ENCODE measurements around the gene ERCC4.

The ERCC4 gene

DNA sequence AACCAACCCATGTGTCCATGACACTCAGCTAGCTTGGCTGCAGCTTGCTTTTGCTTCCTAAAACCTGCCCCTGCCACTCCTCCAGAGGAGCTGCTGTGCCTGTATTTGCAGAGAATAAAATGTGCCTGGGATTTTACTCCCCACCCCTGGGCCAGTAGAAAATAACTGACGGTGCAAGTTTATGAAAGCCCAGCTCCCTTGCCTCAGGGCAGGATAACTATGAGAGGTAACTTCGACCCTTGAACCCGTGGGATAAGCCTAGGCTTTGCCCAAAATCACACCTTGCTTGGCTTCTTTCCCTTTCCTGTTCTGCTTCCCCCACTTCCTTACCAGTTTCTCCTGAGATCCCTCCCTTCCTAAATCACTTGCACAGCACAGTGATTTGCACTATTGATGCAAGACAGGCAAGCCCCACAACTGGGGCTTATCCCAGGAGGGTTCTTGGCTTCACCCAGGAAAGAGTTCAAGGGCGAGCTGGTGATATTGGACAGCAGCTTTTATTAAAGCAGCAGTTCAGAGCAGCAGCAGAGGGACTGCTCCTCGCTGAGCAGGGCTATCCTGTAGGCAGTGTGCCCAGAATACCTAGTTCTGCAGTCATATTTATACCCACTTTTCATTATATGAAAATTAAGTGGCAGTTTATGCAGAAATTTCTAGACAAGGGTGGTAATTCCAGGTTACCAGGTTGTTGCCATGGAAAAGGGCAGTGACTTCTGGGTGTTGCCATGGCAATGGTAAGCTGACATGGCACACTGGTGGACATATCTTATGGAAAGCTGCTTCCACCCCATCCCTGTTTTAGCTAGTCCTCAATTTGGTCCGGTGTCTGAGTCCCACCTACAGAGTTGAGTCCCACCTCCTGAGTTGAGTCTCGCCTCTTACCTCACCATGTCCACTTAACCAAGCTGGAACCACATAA lies 6.3 kb upstream of the ERCC4 start:
- H3K4me1 ChIP-seq (ENCODE audit: control insufficient read depth, insufficient read depth, low read length) = no peaks in the 10 kb centered on the region
- H3K9ac ChIP-seq (ENCODE audit: low read length) = no peak overlapping the region
- H3K27ac ChIP-seq (ENCODE audit: low read depth, low read length) = no peak overlapping the region
- no peaks in the 10 kb centered on the region for H3K36me3 ChIP-seq (ENCODE audit: control insufficient read depth, insufficient read depth, low read length)
- no peaks in the 10 kb centered on the region for H3K27me3 ChIP-seq (ENCODE audit: control insufficient read depth, insufficient read depth, low read length)
- no peak overlapping the region for H3K4me3 ChIP-seq (ENCODE audit: low read length)

DNA sequence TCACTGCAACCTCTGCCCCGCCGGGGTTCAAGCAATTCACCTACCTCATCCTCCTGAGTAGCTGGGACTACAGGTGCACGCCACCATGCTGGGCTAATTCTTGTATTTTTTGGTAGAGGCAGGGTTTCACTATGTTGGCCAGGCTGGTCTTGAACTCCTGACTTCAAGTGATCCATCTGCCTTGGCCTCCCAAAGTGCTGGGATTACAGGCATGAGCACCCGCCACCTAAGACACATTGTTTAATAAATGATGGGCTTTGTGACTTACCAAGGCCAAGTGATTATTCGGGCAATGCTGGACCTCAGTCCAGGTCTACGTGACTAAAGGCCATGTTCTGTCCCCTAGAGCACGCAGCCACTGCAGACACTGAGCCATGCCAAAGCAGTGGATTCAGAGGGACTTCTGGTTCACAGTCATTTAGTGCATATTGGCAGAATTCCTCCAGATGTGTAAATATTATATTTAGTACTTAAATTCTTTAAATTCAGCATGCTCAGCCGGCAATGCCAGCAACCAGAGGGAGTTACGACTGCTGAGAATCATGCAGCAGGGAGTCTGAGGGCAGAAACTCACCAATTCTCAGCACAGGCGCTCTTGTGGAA lies 4.8 kb upstream of the ERCC4 start:
- Histone ChIP-seq H3K27me3 (ENCODE audit: control insufficient read depth, insufficient read depth, low read length) (no peaks in the 10 kb centered on the region), H3K4me3 (ENCODE audit: low read length) (no peak overlapping the region), H3K4me1 (ENCODE audit: control insufficient read depth, insufficient read depth, low read length) (peaks cover 3% of the 10 kb centered on the region), H3K9ac (ENCODE audit: low read length) (no peak overlapping the region), H3K36me3 (ENCODE audit: control insufficient read depth, insufficient read depth, low read length) (no peaks in the 10 kb centered on the region), H3K27ac (ENCODE audit: low read depth, low read length) (no peak overlapping the region)

DNA sequence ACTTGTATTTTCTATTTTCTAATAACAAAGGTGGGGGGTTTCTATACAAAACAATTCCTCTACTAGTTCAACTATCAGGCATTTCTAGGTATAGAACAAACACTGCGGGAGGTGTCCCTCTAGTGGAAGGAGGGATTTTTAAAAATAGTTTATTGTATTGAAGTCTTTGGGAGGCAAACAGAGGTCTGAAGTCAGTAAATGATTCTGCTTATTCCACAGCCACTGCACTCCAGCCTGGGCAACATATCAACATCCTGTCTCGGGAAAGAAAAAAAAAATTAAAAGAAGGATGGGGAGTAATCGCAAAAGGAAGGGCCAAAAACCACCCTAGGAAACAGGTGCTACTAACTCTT lies 648 bp upstream of the ERCC4 start:
- H3K27ac ChIP-seq (ENCODE audit: low read depth, low read length) = peak overlapping the region; percentile 43
- H3K4me1 ChIP-seq (ENCODE audit: control insufficient read depth, insufficient read depth, low read length) = peaks cover 12% of the 10 kb centered on the region
- no peaks in the 10 kb centered on the region for H3K36me3 ChIP-seq (ENCODE audit: control insufficient read depth, insufficient read depth, low read length)
- no peaks in the 10 kb centered on the region for H3K27me3 ChIP-seq (ENCODE audit: control insufficient read depth, insufficient read depth, low read length)
- no peak overlapping the region for H3K9ac ChIP-seq (ENCODE audit: low read length)
- peak overlapping the region; percentile 57 for H3K4me3 ChIP-seq (ENCODE audit: low read length)

DNA sequence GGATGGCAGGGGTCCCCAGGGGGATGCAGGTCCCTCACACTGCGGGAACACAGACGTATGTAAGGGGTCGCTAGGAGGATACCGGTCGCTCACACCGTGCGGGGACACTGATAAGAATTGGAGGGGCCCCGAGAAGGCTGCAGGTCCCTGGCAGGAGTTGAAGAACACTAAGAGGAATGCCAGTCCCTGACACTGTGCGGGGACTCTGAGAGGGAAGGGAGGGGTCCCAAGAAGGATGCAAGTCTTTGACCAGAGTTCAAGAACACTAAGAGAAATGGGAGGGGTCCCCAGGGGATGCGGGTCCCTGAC lies 510 bp downstream of the ERCC4 start:
- Histone ChIP-seq H3K4me1 (ENCODE audit: control insufficient read depth, insufficient read depth, low read length) (peaks cover 12% of the 10 kb centered on the region), H3K36me3 (ENCODE audit: control insufficient read depth, insufficient read depth, low read length) (no peaks in the 10 kb centered on the region), H3K27ac (ENCODE audit: low read depth, low read length) (peak overlapping the region; percentile 78), H3K27me3 (ENCODE audit: control insufficient read depth, insufficient read depth, low read length) (no peaks in the 10 kb centered on the region), H3K9ac (ENCODE audit: low read length) (peak overlapping the region; percentile 98), H3K4me3 (ENCODE audit: low read length) (peak overlapping the region; percentile 100)

DNA sequence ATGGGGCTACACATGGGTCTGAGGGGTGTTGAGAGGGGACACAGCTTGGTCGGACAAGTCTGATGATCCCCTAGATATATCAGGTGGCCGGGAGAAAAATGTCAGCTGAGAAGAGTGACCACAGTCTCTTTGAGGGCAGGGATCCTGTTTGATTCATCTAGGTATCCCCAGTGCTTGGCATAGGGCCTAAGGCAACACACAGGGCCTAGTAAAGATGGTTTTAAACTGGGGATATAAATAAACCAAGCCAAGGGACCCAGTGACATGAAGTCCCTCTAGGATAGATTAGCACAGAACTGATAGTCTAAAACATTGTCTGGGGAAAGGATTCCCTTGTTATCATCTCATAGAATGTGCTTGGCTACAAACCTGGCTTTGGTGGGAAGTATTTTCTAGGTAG lies 1.4 kb downstream of the ERCC4 start:
- Histone ChIP-seq H3K27ac (ENCODE audit: low read depth, low read length) (no peak overlapping the region), H3K4me1 (ENCODE audit: control insufficient read depth, insufficient read depth, low read length) (peaks cover 12% of the 10 kb centered on the region)

DNA sequence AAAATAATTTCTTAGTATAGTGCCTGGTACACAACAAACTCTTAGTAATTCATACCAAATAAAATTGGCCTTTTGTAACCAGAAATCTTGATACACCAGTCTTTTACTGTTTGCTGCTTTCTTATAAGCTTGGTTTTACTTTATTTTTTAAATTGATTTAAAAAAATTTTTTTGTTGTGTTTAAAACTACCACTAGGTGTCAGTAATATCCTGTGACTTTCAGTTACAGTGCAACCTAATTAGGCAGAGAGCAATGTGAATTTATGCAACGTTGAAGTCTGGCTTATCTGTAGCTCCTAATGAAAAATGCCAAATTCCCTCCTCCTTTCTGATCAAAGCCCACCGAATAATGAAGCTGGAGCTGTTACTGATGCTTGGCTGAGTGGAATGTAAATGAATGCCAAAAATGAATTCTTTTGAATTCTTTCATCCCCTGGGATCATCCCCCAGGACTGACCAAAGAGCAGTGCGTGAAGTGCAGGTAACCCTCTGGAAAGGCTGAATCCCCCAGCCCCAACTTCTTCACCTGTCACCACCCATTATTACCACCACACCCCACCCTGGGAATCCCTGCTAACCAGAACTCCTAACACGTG lies 3.8 kb downstream of the ERCC4 start:
- Histone ChIP-seq H3K9ac (ENCODE audit: low read length) (no peak overlapping the region), H3K4me3 (ENCODE audit: low read length) (no peak overlapping the region), H3K36me3 (ENCODE audit: control insufficient read depth, insufficient read depth, low read length) (peaks cover 5% of the 10 kb centered on the region), H3K27ac (ENCODE audit: low read depth, low read length) (no peak overlapping the region), H3K4me1 (ENCODE audit: control insufficient read depth, insufficient read depth, low read length) (peaks cover 12% of the 10 kb centered on the region), H3K27me3 (ENCODE audit: control insufficient read depth, insufficient read depth, low read length) (no peaks in the 10 kb centered on the region)

More for the DNA sequence above, 1.4 kb downstream of the ERCC4 start:
- H3K36me3 ChIP-seq (ENCODE audit: control insufficient read depth, insufficient read depth, low read length) = peaks cover 3% of the 10 kb centered on the region
- no peak overlapping the region for H3K9ac ChIP-seq (ENCODE audit: low read length)
- H3K27me3 ChIP-seq (ENCODE audit: control insufficient read depth, insufficient read depth, low read length) = no peaks in the 10 kb centered on the region
- no peak overlapping the region for H3K4me3 ChIP-seq (ENCODE audit: low read length)

DNA sequence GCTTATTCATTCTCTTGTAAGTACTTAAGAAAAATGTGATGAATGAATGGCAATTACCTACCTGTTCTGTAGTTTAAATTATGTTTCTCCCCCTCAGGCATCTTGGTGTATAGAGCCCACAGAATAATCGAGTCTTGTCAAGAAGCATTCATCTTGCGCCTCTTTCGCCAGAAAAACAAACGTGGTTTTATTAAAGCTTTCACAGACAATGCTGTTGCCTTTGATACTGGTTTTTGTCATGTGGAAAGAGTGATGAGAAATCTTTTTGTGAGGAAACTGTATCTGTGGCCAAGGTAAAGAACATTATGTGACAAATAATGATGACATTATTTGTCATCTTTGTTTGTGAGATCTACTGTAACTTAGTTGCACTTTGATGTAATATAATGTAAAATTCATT lies 6.5 kb downstream of the ERCC4 start:
- H3K4me1 ChIP-seq (ENCODE audit: control insufficient read depth, insufficient read depth, low read length) = no peaks in the 10 kb centered on the region
- no peak overlapping the region for H3K27ac ChIP-seq (ENCODE audit: low read depth, low read length)
- H3K36me3 ChIP-seq (ENCODE audit: control insufficient read depth, insufficient read depth, low read length) = peaks cover 5% of the 10 kb centered on the region
- no peak overlapping the region for H3K4me3 ChIP-seq (ENCODE audit: low read length)
- H3K27me3 ChIP-seq (ENCODE audit: control insufficient read depth, insufficient read depth, low read length) = no peaks in the 10 kb centered on the region
- no peak overlapping the region for H3K9ac ChIP-seq (ENCODE audit: low read length)

DNA sequence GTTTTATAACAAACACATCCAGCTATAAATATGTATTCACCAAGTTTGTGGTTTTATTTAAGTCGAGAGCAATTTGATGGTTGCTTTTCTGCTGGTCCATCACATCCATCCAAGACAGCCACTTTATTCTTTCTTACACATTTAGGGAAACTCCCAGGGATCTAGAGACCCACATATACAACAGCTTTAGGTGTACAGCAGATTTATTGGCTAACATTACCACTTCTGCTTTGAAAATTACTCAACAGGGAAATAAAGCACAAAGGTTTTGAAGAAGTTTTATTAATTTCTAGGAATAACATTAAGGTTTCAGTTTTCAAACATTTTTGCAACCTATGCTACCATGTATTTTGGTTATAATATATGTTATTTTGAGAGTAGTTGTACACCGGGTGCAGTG lies 6.9 kb downstream of the ERCC4 start:
- no peaks in the 10 kb centered on the region for H3K27me3 ChIP-seq (ENCODE audit: control insufficient read depth, insufficient read depth, low read length)
- peaks cover 5% of the 10 kb centered on the region for H3K36me3 ChIP-seq (ENCODE audit: control insufficient read depth, insufficient read depth, low read length)
- H3K4me3 ChIP-seq (ENCODE audit: low read length) = no peak overlapping the region
- no peak overlapping the region for H3K9ac ChIP-seq (ENCODE audit: low read length)
- H3K4me1 ChIP-seq (ENCODE audit: control insufficient read depth, insufficient read depth, low read length) = no peaks in the 10 kb centered on the region
- no peak overlapping the region for H3K27ac ChIP-seq (ENCODE audit: low read depth, low read length)

DNA sequence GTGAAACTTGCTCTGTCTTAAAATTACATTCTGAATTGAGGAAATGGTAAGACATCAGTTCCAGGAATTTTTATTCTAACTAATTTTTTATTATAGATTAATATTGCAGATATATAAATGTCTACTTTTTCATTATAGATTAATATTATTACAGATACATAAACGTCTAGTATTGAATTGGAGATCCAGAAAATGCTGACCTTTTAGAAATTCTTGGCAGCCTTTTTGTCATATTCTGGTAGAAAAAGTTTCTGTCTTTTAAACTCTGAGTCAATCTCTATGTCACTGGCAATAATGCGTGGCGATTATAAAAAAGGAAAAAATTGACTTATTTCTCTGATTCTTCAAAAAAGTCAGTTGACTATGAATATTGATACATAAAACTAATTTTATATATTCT lies 8.7 kb downstream of the ERCC4 start:
- Histone ChIP-seq H3K4me3 (ENCODE audit: low read length) (no peak overlapping the region), H3K27me3 (ENCODE audit: control insufficient read depth, insufficient read depth, low read length) (no peaks in the 10 kb centered on the region), H3K9ac (ENCODE audit: low read length) (no peak overlapping the region), H3K36me3 (ENCODE audit: control insufficient read depth, insufficient read depth, low read length) (peaks cover 5% of the 10 kb centered on the region), H3K27ac (ENCODE audit: low read depth, low read length) (no peak overlapping the region), H3K4me1 (ENCODE audit: control insufficient read depth, insufficient read depth, low read length) (no peaks in the 10 kb centered on the region)

DNA sequence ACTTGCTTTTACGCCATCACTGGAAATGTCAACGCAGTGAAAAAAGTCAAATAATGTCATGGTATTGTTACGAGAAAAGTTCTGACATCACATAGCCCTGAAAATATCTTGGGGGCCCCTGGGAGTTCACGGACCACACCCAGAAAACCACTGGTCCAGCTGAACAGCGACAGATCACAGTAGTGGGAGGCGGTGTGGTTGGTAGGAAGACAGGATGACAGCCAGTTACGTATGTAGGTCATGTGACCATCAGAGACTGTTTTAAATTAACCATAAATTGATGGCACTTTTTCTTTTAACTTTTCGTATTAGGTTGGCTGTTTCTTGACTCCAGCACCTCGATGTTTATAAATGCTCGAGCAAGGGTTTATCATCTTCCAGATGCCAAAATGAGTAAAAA lies 11.9 kb downstream of the ERCC4 start:
- H3K9ac ChIP-seq (ENCODE audit: low read length) = no peak overlapping the region
- H3K27ac ChIP-seq (ENCODE audit: low read depth, low read length) = no peak overlapping the region
- H3K27me3 ChIP-seq (ENCODE audit: control insufficient read depth, insufficient read depth, low read length) = no peaks in the 10 kb centered on the region
- no peaks in the 10 kb centered on the region for H3K4me1 ChIP-seq (ENCODE audit: control insufficient read depth, insufficient read depth, low read length)
- peaks cover 6% of the 10 kb centered on the region for H3K36me3 ChIP-seq (ENCODE audit: control insufficient read depth, insufficient read depth, low read length)
- no peak overlapping the region for H3K4me3 ChIP-seq (ENCODE audit: low read length)

DNA sequence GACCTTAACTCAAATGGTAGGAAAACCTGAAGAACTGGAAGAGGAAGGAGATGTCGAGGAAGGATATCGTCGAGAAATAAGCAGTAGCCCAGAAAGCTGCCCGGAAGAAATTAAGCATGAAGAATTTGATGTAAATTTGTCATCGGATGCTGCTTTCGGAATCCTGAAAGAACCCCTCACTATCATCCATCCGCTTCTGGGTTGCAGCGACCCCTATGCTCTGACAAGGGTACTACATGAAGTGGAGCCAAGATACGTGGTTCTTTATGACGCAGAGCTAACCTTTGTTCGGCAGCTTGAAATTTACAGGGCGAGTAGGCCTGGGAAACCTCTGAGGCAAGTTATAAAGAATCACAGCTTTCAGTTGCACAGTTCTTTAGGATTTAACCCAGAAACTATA lies 15.5 kb downstream of the ERCC4 start:
- Histone ChIP-seq H3K9ac (ENCODE audit: low read length) (no peak overlapping the region), H3K4me3 (ENCODE audit: low read length) (no peak overlapping the region), H3K4me1 (ENCODE audit: control insufficient read depth, insufficient read depth, low read length) (no peaks in the 10 kb centered on the region), H3K36me3 (ENCODE audit: control insufficient read depth, insufficient read depth, low read length) (peaks cover 6% of the 10 kb centered on the region), H3K27me3 (ENCODE audit: control insufficient read depth, insufficient read depth, low read length) (no peaks in the 10 kb centered on the region), H3K27ac (ENCODE audit: low read depth, low read length) (no peak overlapping the region)

DNA sequence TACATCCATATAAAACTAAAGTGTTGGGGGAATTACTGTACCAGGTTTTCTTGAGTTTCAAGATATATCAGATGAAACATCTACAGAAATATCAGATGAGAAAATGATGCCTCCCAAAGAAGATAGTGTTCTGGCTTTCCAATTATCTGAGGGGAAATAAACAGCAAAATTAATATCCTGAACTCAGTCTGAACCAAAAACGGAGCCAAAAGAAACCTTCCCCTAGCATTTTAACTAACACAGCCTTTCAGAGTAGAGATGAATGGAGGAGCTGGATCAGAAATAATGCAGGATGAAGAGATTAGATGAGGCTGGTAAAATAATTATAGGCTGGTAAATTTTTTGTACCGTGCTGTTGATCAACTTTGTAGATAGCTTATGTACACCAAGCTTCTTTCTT lies 16.2 kb downstream of the ERCC4 start:
- Histone ChIP-seq H3K9ac (ENCODE audit: low read length) (no peak overlapping the region), H3K27ac (ENCODE audit: low read depth, low read length) (no peak overlapping the region), H3K4me1 (ENCODE audit: control insufficient read depth, insufficient read depth, low read length) (no peaks in the 10 kb centered on the region), H3K27me3 (ENCODE audit: control insufficient read depth, insufficient read depth, low read length) (no peaks in the 10 kb centered on the region), H3K36me3 (ENCODE audit: control insufficient read depth, insufficient read depth, low read length) (peaks cover 6% of the 10 kb centered on the region), H3K4me3 (ENCODE audit: low read length) (no peak overlapping the region)
